Activated T-cell treated with anti-CD3 and anti-CD28 coated beads for 1 hour (primary cell): ENCODE results near the gene SOX6.
"Not testable (repeated sequence)": the region's sequence is repeated elsewhere in the genome, so short reads cannot be mapped to it uniquely, and the experiment has no call there.

Source experiments
- DNase-seq: peaks from one replicate; pipeline ENCODE4 v3.0.0-alpha.2; 2020; ENCODE audit warnings: low read depth

The SOX6 gene

DNA sequence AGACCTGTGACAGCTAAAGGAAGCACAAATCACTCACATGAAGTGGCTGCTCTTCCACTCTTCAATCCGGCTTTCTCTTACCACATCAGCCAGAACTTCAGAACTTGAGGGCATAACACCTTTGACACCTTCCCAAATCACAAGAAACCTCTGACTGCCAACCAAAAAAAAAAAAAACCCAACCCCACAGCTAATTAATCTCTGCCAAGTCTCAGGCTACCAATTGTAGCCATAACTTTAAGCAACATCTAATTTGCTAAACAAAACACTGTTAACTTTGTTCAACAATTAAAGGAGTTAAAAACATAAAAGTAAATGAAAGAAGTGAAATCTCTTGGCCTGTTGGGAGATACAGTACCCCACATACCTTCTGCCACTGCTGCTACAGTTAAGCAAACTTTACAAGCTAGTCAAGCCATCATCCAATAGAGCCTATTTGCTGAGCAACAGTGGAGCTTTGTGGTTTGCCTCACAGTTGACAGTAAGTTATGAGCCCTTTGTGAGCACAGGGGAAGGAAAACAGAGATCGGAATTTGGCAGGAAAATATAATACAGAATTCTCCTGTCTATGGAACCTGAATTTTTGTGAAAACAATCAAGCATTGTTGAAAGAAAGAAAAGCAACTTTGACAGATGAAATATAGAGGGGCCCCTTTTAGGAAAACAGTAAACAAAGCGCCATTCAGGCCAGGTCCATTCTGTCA is at the start of gene SOX6:
Gene SOX6 (minus strand): TSS at position 490 of the 704 bp plus-strand sequence. CDS start 15,298 bp downstream, outside the sequence.
- no peak for DNase-seq

DNA sequence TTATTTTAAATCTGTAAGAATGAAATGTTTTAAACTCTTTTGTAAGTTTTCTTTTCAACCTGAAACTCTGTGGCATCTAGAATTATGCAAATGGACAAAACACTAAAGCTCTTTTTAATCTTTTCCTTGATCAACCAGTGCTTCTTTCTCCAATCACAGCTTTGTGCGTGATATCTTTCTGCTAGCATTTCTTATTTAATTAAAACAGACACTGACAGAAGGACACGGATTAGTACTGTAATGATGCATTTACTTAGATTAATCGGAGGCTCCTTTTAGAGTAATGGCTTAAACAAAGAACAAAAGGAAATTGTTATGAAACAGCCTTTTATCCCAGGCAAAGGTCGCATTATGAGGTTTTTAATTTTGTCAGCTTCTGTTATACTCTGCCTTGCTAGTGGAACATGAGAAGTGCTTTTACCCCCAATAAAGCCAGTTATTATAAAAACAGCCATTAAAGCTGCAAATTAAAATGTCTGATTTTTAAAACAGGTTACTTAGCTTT is 48.5 kb upstream of the SOX6 start:
- no peak for DNase-seq

DNA sequence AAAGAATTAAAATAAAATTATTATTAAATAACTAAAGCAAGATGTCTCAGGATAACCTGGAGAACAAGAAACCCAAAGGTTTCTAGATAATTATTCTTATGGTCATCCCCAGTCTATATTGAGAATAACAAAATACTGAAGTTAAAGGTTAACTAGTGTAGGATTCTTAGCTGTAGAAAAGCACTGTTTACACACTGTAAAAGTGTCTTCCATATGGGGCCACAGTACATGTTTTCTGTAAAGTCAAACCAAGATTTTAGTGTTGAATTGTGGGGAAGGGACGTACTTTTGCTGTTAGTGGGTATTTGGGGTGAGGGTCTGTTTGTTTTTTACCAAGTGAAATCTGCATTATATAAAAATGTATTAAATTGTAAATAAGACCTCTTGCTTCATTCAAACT is 47.5 kb upstream of the SOX6 start:
- no peak for DNase-seq

DNA sequence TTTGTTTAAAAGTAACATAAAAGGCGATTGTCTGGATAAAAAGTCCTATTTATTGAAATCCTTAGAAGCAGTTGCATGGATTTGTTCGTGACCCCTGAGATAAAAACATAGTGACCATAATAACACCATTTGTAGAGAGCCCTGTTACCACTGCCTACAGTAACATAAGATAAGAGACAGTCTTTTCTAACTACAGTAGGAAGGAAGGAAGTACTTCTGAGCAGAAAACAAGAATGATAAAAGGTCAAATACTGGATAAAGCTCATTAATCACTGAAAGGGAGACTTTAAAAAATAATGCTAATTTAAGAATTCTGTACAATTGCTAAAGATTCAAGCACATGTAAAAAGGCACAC is 47.1 kb upstream of the SOX6 start:
- DNase-seq = no peak

DNA sequence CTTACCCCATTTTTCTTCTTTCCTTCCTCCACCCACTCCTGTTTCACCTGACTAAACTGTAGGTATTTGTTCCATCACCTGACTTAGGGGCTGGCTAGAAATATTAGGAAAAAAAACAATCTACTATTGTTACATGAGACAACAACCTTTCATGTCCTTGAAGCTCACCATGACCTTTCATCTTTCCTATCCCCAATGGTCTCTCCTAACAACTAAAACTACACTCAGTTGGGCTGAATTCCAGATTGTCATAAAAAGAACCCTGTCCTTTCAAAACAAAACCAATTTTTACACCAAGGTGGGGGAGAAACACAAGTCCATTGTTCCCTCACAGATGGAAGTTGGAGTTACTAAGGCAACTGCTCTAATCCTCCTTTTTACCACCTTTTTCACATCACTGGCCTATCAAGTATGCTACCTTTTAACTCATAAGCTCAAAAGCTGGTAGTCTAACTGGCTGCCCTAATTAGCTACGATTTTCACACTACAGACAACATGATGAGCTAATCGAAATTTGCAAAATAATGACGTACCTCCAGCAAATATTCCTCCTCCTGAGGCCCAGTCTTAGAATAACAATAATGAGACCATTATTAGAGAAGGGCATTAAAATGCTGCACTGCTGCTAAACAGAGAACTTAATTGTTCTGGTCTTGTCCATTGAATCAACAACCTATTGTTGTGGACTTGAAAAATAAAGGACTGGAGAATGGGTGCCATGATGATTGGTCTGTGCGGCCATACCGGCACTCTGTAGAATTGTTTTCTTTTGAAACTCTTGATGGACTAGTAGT is 46.5 kb upstream of the SOX6 start:
- no peak for DNase-seq

DNA sequence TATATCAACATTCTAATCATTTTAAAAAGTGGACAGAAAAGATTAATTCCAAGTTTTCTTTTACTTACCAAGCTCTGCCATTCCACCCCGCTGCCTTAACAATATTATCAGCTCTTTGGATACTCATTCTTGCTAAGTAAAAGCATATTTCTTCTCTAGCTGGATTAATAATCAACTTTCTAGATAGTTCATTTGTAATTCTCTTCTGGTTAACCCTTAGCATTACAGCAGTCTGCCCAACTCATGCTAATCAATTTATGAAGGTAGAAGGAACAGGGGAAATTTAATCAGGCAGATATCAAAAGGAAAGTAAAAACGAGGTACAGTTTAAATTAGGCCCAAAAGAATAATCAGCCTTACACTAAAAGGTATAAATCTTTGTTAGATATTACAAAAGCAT is 41.0 kb upstream of the SOX6 start:
- DNase-seq = no peak

DNA sequence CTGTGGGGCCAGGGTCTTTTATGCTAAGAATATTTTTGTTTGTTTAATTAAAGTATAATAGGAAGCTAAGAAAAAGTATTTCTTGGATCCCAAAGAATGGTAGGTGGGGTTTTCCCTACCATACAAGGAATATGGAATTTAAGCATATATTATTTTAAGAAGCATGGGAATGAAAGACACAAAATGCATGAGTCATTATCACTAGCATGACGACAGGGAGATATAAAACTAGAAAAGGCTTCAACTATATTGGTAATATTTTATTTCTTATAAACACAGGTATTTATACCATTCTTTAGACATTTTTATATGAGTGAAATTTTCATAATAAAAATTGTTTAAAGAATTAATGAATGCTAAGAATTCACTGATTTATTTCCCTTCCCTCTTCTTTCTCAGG is 39.3 kb upstream of the SOX6 start:
- no peak for DNase-seq

DNA sequence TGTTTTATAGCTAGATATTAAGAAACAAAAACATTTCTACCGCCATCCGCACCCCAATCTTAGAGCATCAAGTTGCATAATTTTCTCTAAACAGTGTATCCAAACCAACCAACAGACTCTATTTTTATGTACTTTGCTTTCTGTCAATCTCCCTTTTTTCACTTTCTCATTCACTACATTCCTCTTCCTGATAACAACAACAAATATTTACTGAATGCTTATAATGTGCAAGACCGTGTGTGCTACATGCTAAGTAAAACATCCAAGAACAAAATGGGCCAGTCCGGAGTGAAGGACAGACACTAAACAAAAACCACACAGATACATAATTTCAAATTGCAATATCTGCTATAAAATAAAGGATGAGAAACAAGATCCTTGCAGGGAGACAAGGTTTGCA is 38.6 kb upstream of the SOX6 start:
- DNase-seq = no peak

DNA sequence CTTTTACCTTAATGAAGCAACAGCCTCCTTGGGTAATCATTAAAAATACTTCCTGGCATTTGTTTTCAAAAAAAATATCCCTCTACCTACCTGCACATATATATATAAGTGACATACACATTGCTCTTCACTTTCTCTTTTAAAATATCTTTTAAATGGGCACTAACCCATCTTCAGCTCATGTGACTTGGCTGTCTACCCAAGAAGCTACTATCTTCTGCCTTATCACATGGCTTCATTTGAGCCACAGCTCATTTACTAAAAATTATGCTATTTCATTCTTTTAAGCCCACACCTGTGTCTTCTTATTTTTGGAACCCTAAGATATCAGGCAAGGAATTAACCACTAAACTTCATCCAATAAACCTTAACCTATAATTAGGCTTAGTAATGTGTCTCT is 37.0 kb upstream of the SOX6 start:
- DNase-seq = no peak

DNA sequence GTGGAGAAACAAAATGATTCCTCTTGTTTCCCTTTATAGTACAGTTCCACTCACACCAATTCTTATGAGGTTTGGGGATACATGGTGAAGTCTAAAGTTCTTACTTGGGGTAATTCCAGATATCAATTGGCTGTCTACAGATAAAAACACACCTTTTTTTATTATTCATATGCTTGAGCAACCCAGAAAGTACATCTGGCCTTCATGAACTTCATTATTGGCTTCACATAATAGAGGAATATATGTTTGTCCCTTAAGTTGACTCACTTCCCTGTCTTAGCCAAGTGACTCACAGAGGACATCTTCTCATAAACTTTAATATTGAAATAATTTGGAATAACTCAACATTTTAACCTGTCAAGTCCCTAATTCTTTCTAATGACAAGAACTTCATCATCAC is 36.3 kb upstream of the SOX6 start:
- no peak for DNase-seq

DNA sequence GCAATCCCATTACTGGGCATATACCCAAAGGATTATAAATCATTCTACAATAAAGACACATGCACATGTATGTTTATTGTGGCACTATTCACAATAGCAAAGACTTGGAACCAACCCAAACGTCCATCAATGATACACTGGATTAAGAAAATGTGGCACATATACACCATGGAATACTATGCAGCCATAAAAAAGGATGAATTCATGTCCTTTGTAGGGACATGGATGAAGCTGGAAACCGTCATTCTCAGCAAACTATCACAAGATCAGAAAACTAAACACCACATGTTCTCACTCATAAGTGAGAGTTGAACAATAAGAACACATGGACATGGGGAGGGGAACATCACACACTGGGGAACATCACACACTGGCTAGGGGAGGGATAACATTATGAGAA is 34.5 kb upstream of the SOX6 start:
- DNase-seq = not testable (repeated sequence)

DNA sequence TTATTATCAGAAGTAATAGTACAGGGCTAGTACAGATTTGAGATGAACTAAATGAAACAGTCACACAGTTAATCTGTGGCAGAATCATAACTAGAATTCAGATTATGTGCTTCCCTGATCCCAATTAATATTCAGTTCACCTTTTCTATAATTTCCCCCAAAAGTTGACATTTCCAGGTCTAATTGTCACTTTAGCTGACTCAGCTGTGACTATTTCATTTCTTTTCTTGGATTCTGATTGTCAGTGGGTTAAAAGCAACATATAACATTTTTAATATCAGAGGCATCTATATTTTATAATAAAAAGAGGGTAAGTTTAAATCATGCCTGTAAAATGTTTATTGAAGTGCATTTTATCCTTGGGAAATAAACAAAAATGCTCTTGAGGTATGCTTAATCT is 28.8 kb upstream of the SOX6 start:
- DNase-seq = no peak

DNA sequence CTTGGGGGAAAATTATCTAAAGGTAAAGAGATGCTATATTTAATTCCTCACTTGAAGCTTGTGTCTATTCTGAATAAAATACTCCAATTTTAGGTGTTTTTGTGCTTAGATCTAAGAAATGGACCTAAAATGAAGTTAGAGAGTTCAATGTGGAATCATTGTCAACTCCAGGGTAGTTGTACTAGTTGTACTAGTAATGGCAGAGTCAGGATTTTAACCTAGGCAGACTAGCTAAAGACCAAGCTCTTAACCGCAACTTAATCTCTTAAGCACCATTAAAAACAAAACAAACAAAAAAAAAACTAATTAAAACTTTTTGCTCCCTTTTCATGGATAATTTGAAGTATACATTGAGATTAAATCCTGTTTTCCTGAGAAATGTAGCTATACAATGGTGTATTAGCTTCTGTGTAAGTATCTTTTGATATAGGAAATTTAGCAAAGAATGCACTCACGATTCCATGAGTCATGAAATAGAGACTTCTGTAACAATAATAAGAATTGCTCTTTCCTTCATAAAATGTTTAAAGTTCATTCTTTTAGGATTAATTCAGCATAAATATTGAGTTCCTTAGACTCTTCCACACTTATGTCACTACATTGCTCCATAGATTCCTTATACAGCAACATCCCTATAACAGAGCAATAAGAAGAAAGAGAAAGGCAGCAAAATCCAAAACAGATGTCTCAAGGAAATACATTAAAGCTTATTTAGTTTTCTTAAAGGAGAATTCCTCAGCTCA is 26.5 kb upstream of the SOX6 start:
- DNase-seq = no peak

DNA sequence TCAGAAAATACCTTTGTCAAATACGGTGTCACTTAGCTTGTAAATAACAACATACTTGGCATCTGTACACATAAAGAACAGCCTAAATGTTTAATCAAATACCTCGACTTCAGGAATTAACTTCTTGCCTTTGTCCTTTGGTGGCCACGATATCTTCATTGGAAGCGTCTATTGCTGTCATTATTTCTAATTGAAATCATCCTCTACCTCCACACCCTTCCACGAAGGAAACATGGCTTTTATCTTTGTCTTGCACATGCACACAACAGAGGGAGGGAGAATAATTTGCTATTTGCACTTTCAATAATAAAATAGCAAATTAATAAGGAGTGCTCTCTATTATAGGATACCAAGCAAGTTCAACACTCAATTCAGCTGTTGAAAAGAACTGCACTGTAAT is 25.8 kb upstream of the SOX6 start:
- DNase-seq = no peak

DNA sequence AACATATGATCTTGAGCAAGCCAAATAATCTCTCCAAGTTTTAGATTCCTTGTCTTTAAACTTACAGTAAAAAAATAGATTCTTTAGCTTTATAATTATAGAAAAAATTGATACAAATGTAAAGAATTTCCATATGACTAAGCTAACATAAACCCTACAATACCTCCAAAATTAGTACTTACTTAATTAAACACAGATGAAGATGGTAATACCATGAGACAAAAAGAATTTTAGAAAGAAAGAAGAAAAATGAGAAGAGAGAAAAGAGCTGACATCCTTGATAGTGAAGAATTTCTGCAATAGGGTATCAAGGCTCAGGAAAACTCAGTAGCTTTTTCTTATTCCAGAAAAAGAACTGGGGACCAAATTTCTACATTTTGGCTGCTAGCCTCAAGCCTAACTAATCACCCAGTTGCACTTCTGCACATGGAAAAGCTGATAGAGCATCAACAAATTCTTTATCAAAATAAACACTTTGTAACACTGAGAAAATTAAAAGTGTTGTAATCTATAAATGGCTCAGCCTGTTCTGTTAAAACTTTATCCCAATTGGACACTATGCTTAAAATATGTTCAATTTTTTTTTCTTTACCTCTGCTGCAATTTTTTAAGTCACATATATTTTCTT is 24.7 kb upstream of the SOX6 start:
- no peak for DNase-seq

DNA sequence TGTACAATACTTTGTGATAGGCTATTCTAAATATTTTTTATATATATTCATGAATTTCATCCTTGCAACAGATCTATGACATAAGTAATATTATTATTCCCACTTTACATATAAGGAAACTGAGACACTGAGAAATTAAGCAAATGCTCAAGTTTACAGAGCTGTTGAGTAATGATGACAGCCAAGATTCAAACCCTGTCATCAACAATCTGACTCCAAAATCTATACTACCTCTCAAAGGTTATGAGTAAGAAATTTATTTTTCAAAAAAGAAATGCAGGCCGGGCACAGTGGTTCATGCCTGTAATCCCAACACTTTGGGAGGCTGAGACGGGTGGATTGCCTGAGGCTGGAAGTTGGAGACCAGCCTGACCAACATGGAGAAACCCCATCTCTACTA is 22.6 kb upstream of the SOX6 start:
- DNase-seq = no peak

DNA sequence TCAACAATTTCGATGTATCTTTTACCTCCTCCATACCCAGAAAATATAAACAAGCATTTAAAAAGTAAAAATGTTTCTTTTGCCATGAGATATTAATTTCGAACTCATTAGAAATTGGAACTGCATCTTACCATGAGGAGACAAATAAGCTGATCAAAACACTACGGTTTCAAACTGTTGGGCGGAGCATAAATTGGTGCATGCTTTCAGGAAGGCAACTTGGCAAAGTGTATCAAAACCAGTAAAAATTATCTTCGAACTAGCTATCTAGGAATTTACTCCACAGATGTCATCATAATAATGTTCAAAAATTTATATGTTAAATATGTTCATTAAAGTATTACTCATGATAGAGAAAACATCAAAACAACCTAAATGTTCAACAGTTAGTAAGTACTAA is 21.4 kb upstream of the SOX6 start:
- no peak for DNase-seq

DNA sequence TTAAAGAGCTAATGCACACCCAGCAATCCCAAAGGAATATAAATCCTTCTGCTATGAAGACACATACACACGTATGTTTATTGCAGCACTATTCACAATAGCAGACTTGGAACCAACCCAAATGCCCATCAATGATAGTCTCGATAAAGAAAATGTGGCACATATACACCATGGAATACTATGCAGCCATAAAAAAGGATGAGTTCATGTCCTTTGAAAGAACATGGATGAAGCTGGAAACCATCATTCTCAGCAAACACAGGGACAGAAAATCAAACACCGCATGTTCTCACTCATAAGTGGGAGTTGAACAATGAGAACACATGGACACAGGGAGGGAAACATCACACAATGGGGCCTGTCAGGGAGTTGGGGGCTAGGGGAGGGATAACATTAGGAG is 19.3 kb upstream of the SOX6 start:
- DNase-seq = not testable (repeated sequence)

DNA sequence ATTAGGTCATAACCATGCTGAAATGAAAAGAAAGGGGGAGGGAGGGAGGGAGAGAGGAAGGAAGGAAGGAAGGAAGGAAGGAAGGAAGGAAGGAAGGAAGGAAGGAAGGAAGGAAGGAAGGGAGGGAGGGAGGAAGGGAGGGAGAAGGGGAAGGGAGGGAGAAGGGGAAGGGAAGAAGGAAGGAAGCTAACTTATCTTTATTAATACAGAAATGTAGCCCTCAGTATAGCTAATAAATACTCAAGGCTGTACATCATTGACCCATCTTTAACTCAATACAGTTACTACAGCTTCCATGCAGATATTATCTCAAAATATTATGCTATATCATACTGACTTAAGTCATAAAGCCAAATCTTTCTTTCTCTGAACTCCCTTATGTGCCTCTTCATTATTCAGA is 17.4 kb upstream of the SOX6 start:
- no peak for DNase-seq

DNA sequence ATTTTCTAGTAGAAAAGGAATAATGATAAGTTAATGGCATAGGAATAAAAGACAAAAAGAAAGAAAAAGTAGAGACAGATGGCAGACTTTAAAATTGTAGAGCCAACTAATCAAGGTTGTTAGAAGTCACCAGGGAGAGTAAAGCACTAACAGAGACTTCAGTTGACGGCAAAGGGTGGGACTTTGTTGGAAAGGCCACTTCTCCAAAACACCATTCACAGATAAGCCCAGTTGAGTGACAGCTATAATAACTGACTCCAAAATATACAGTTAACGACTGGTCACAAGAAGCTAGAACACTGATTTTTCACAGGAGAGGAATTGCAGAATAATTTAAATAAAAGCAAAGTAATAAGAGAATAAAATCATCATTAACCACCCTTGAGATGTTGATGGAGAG is 16.0 kb upstream of the SOX6 start:
- no peak for DNase-seq

DNA sequence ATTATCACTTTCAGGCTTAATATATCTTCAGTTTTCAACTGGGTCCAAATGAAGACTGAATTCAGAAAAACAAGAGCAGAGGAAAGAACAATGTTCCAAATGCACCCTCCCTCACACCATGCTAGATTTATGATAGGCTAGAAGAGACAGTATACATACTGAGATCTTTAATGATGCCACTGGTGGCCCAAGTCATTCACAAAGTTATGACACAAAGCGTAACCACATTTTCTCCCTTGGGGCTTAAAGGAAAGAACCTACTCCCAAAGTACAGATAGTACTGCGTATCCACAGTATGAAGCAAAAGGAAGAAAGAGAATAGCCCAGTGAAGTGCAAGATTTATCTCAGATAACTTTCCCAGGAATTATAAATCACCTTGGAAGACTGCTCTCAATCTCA is 10.9 kb upstream of the SOX6 start:
- no peak for DNase-seq

DNA sequence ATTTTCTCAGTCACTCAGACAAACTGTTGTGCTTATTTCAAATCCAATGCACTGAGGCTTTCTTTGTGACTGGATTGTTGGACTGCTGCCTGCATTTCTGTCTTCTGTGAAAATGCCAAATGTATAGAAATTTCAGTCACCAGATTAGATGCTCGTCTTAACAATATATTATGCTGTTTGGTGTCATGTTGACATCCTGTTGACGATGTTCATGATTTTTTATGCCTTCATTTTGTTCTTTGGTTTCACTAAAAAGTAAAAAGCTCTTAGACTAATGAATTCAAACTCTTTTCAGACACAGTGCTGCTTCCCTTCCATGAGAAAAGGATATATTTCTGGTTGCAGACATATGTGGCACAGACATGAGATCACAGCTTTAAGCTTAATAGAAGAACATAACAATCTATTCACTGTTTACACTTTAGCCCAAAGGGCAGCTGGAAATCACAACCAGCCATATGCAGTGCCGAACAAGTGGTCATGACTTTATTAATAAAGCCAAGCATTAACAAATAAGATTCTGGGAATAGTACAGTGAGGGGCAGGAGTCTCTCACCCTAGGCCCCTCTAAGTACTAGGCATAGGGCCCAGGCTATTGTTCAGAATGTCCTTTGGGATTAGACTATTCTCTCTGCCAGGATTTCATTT is 9.4 kb upstream of the SOX6 start:
- DNase-seq = no peak
